Mesenchymal stem cell (in vitro differentiated cells and primary cell): Measurements from ENCODE around the gene MC5R. TPM values are rescaled to one million over a fixed set of nuclear protein-coding genes. Genes with fewer than 3 reads are reported as not detected.

Experiments
- DNase-seq: peaks from one replicate; pipeline ENCODE4 v3.0.0-alpha.2; 2013
- H2AFZ ChIP-seq: one replicate; pipeline ENCODE4 v1.6.1; 2013; ENCODE audit warnings: low read depth, mild to moderate bottlenecking, control low read depth, inconsistent platforms, low read length, moderate library complexity
- H2AK5ac ChIP-seq: 2 replicates; pipeline ENCODE4 v1.6.1; 2013; ENCODE audit warnings: low read length, moderate library complexity, mild to moderate bottlenecking, inconsistent platforms; ENCODE audit not compliant: severe bottlenecking
- H2BK120ac ChIP-seq: one replicate; pipeline ENCODE4 v1.6.1; 2013; ENCODE audit warnings: low read depth, mild to moderate bottlenecking, inconsistent platforms, low read length, moderate library complexity
- H2BK12ac ChIP-seq, 2 experiments: one replicate each; pipeline ENCODE4 v1.6.1; 2013; ENCODE audit warnings: inconsistent platforms in 2 of 2, low read length in 2 of 2, mild to moderate bottlenecking in 2 of 2, moderate library complexity in 2 of 2, control low read depth in 1 of 2
- H2BK15ac ChIP-seq: one replicate; pipeline ENCODE4 v1.6.1; 2013; ENCODE audit warnings: mild to moderate bottlenecking, low read depth, inconsistent platforms; ENCODE audit not compliant: poor library complexity, severe bottlenecking
- H2BK5ac ChIP-seq: 2 replicates; pipeline ENCODE4 v1.6.1; 2013; ENCODE audit warnings: low read depth, mild to moderate bottlenecking, low read length, control low read depth, inconsistent platforms; ENCODE audit not compliant: poor library complexity, severe bottlenecking
- H3K14ac ChIP-seq, 2 experiments: one replicate each; pipeline ENCODE4 v1.6.1; 2013; ENCODE audit warnings: inconsistent platforms in 2 of 2, low read length in 2 of 2, control low read depth in 1 of 2, mild to moderate bottlenecking in 1 of 2, moderate library complexity in 1 of 2
- H3K18ac ChIP-seq, 2 experiments: one replicate each; pipeline ENCODE4 v1.6.1; 2013; ENCODE audit warnings: inconsistent platforms in 2 of 2, low read length in 2 of 2, control low read depth in 1 of 2, low read depth in 1 of 2, mild to moderate bottlenecking in 1 of 2
- H3K23ac ChIP-seq, 2 experiments: one replicate each; pipeline ENCODE4 v1.6.1; 2013; ENCODE audit warnings: inconsistent platforms in 2 of 2, low read length in 2 of 2, mild to moderate bottlenecking in 2 of 2, moderate library complexity in 2 of 2, control low read depth in 1 of 2
- H3K27ac ChIP-seq: 2 replicates; pipeline ENCODE4 v1.5.1; 2013; ENCODE audit warnings: mild to moderate bottlenecking, moderate library complexity, low read length, control low read depth, inconsistent platforms; ENCODE audit not compliant: poor library complexity, severe bottlenecking
- H3K27me3 ChIP-seq, 2 experiments: 2 replicates each; pipeline versions ENCODE4 v1.6.1 to v1.7.0; 2013; ENCODE audit warnings: low read length in 2 of 2, mild to moderate bottlenecking in 2 of 2, moderate library complexity in 2 of 2, control low read depth in 1 of 2, inconsistent platforms in 1 of 2; ENCODE audit not compliant: control insufficient read depth in 1 of 2, insufficient read depth in 1 of 2
- H3K36me3 ChIP-seq, 2 experiments: 2 replicates each; pipeline versions ENCODE4 v1.6.1 to v1.7.0; 2013; ENCODE audit warnings: low read length in 2 of 2, control low read depth in 1 of 2, inconsistent platforms in 1 of 2, low read depth in 1 of 2, mild to moderate bottlenecking in 1 of 2; ENCODE audit not compliant: insufficient read depth in 2 of 2, control insufficient read depth in 1 of 2
- H3K4ac ChIP-seq, 2 experiments: one replicate each; pipeline ENCODE4 v1.6.1; 2013; ENCODE audit warnings: inconsistent platforms in 2 of 2, low read length in 2 of 2, mild to moderate bottlenecking in 2 of 2, moderate library complexity in 2 of 2, control low read depth in 1 of 2, low read depth in 1 of 2
- H3K4me1 ChIP-seq: 2 replicates; pipeline ENCODE4 v1.6.1; 2013; ENCODE audit warnings: low read depth, low read length, control low read depth; ENCODE audit not compliant: control insufficient read depth, insufficient read depth
- H3K4me2 ChIP-seq: 2 replicates; pipeline ENCODE4 v1.6.1; 2013; ENCODE audit warnings: low read length, mild to moderate bottlenecking, inconsistent platforms; ENCODE audit not compliant: poor library complexity, severe bottlenecking
- H3K4me3 ChIP-seq, 2 experiments: 2 replicates each; pipeline versions ENCODE4 v1.5.1 to v1.7.0; 2013; ENCODE audit warnings: low read length in 2 of 2, mild to moderate bottlenecking in 2 of 2, control low read depth in 1 of 2, low read depth in 1 of 2; ENCODE audit not compliant: insufficient read depth in 1 of 2
- H3K79me1 ChIP-seq: replicated peaks from 2 replicates; pipeline ENCODE4 v1.6.1; 2013; ENCODE audit warnings: mild to moderate bottlenecking, control low read depth, low read length, inconsistent platforms; ENCODE audit not compliant: poor library complexity, severe bottlenecking
- H3K9ac ChIP-seq: 2 replicates; pipeline ENCODE4 v1.7.0; 2013; ENCODE audit warnings: mild to moderate bottlenecking, low read length, moderate library complexity
- H3K9me3 ChIP-seq: 2 replicates; pipeline ENCODE4 v1.7.0; 2013; ENCODE audit warnings: mild to moderate bottlenecking, low read length; ENCODE audit not compliant: control insufficient read depth
- H4K8ac ChIP-seq: one replicate; pipeline ENCODE4 v1.6.1; 2013; ENCODE audit warnings: inconsistent platforms, mild to moderate bottlenecking, low read length, moderate library complexity
- H4K91ac ChIP-seq: one replicate; pipeline ENCODE4 v1.6.1; 2013; ENCODE audit warnings: mild to moderate bottlenecking, low read length, inconsistent platforms
- WGBS: methylation state at CpG from one replicate; pipeline ENCODE4 v1.1.7; 2013; ENCODE audit warnings: mixed read lengths; 5-methylcytosine and 5-hydroxymethylcytosine counted together
- polyA plus RNA-seq, 2 experiments: library from polyadenylated mRNA; stranded (reverse); fragments of 200-250 nt; gene quantifications; one replicate each; pipeline ENCODE4 v1.2.3, GENCODE V29; 2013

Gene MC5R
- polyA plus RNA-seq (2013, experiment 1 of 2): not detected
- not detected for polyA plus RNA-seq (2013, experiment 2 of 2)

GRCh38 chr18:13823707-13824395 lies at the start of gene MC5R:
Gene MC5R (plus strand): TSS chr18:13824149. CDS start chr18:13825766, 1,617 bp downstream.
- no peak within 1 kb of the TSS for H4K91ac ChIP-seq
- no peak within 1 kb of the TSS for H3K23ac ChIP-seq
- no peaks in the 10 kb centered on the region for H3K79me1 ChIP-seq
- no peaks in the 10 kb centered on the region for H3K36me3 ChIP-seq
- no peak within 1 kb of the TSS for H2AFZ ChIP-seq
- WGBS: 8% methylated on average over 54 of the region's 54 CpGs
- no peak within 1 kb of the TSS for H3K18ac ChIP-seq
- no peak within 1 kb of the TSS for H3K14ac ChIP-seq
- H3K27ac ChIP-seq: no peak within 1 kb of the TSS
- no peak within 1 kb of the TSS for H2BK12ac ChIP-seq
- peaks cover 0 to 63% of the 10 kb centered on the region in 2 experiments for H3K27me3 ChIP-seq
- H2BK5ac ChIP-seq: no peak within 1 kb of the TSS
- no peak within 1 kb of the TSS for H2BK15ac ChIP-seq
- H3K4me1 ChIP-seq: peaks cover 6% of the 10 kb centered on the region
- peak within 1 kb of the TSS; percentile 38 to 66 for H3K4me3 ChIP-seq
- H3K4ac ChIP-seq: no peak within 1 kb of the TSS
- H2AK5ac ChIP-seq: no peak within 1 kb of the TSS
- no peaks in the 10 kb centered on the region for H3K9me3 ChIP-seq
- peak; percentile 18 for DNase-seq
- H4K8ac ChIP-seq: no peak within 1 kb of the TSS
- no peak within 1 kb of the TSS for H3K9ac ChIP-seq
- peak within 1 kb of the TSS; percentile 88 for H3K4me2 ChIP-seq
- no peak within 1 kb of the TSS for H2BK120ac ChIP-seq

GRCh38 chr18:13775058-13775457 lies 48.9 kb upstream of the MC5R start:
- no peak for DNase-seq
- Histone ChIP-seq H3K18ac (no peak overlapping the region), H3K27me3 (no peaks in the 10 kb centered on the region), H3K4me2 (no peak overlapping the region), H3K4me1 (no peaks in the 10 kb centered on the region), H4K91ac (no peak overlapping the region), H3K4me3 (no peak overlapping the region), H4K8ac (no peak overlapping the region), H2BK120ac (no peak overlapping the region), H2AFZ (no peak overlapping the region), H2BK15ac (no peak overlapping the region), H2BK5ac (no peak overlapping the region), H3K27ac (no peak overlapping the region), H3K4ac (no peak overlapping the region), H3K14ac (no peak overlapping the region), H2BK12ac (no peak overlapping the region), H2AK5ac (no peak overlapping the region), H3K9me3 (no peaks in the 10 kb centered on the region), H3K23ac (no peak overlapping the region), H3K9ac (no peak overlapping the region), H3K36me3 (no peaks in the 10 kb centered on the region), H3K79me1 (no peaks in the 10 kb centered on the region)
- 54% methylated on average over 3 of the region's 3 CpGs for WGBS

GRCh38 chr18:13791181-13791580 lies 32.8 kb upstream of the MC5R start:
- H2BK5ac ChIP-seq: no peak overlapping the region
- H4K8ac ChIP-seq: no peak overlapping the region
- H2BK120ac ChIP-seq: no peak overlapping the region
- no peak overlapping the region for H2BK15ac ChIP-seq
- no peak overlapping the region for H3K4me3 ChIP-seq
- DNase-seq: no peak
- no peak overlapping the region for H3K14ac ChIP-seq
- no peak overlapping the region for H3K27ac ChIP-seq
- WGBS: 75% methylated on average over 6 of the region's 7 CpGs
- H3K23ac ChIP-seq: no peak overlapping the region
- no peak overlapping the region for H3K18ac ChIP-seq
- H3K36me3 ChIP-seq: no peaks in the 10 kb centered on the region
- no peaks in the 10 kb centered on the region for H3K4me1 ChIP-seq
- H2AK5ac ChIP-seq: no peak overlapping the region
- no peak overlapping the region for H2AFZ ChIP-seq
- no peaks in the 10 kb centered on the region for H3K27me3 ChIP-seq
- H3K9me3 ChIP-seq: peaks cover 10% of the 10 kb centered on the region
- H3K79me1 ChIP-seq: no peaks in the 10 kb centered on the region
- H4K91ac ChIP-seq: no peak overlapping the region
- H3K9ac ChIP-seq: no peak overlapping the region
- H3K4me2 ChIP-seq: no peak overlapping the region
- no peak overlapping the region for H2BK12ac ChIP-seq
- H3K4ac ChIP-seq: no peak overlapping the region

- no peak overlapping the region for H2AFZ ChIP-seq
- no peak overlapping the region for H3K9ac ChIP-seq
- H3K4me2 ChIP-seq: no peak overlapping the region
- H2BK12ac ChIP-seq: no peak overlapping the region
- no peaks in the 10 kb centered on the region for H3K9me3 ChIP-seq
- 66% methylated on average over 5 of the region's 7 CpGs for WGBS
- no peak for DNase-seq
- H3K4ac ChIP-seq: no peak overlapping the region
- peaks cover 5% of the 10 kb centered on the region for H3K4me1 ChIP-seq
- no peak overlapping the region for H4K91ac ChIP-seq
- no peak overlapping the region for H3K23ac ChIP-seq
- no peak overlapping the region for H3K4me3 ChIP-seq
- no peak overlapping the region for H2BK120ac ChIP-seq
- H2BK5ac ChIP-seq: no peak overlapping the region
- no peak overlapping the region for H2AK5ac ChIP-seq
- no peaks in the 10 kb centered on the region for H3K36me3 ChIP-seq
- no peak overlapping the region for H3K18ac ChIP-seq
- no peak overlapping the region for H3K14ac ChIP-seq
- no peaks in the 10 kb centered on the region for H3K79me1 ChIP-seq
- H4K8ac ChIP-seq: no peak overlapping the region
- peaks cover 1 to 2% of the 10 kb centered on the region in 2 experiments for H3K27me3 ChIP-seq
- H3K27ac ChIP-seq: no peak overlapping the region
- H2BK15ac ChIP-seq: no peak overlapping the region
These were observed 30.1 kb upstream of the MC5R start for GRCh38 chr18:13793819-13794218.
